CD4-positive, alpha-beta T cell treated with Interleukin-17A for 1 hour (primary cell): Measurements from ENCODE around the gene SLC16A8.
"Not testable (repeated sequence)": the region's sequence is repeated elsewhere in the genome, so short reads cannot be mapped to it uniquely, and the experiment has no call there.

Experiments
- DNase-seq: peaks from one replicate; pipeline ENCODE4 v3.0.0-alpha.2; 2020

SLC16A8 gene

DNA sequence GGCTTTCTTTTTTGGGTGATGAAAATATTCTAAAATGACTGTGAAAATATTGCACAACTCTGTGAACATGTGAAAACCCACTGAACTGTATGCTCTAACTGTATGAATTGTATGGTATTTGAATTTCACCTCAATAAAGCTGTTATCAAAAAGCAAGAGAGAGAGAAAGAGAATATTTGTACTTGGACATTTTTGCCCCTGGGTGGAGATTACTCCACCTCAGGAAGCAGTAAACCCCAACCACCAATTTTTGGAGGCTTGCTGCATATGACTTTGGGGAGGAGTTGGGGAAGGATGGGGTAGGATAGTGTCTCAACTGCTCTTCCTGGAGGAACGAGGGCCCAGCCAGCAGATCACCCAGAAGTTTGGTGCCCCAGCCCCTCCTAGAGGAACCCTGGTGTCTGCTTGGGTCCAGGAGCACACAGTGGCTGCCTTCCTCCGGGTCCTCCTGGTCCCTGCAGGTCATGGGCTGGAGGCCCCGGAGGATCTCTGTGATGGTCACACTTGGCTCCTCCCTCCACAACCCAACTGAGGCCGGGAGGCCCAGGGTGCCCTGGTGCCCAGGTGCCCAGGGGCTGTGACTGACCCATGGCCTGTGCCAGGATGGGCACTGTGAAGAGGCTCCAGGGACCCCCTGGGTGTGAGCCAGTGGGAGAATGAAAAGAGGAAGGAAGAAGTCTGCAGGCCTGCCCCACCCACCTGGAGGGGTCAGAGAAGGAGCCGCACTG, 42.1 kb downstream of the SLC16A8 start:
- no peak for DNase-seq

DNA sequence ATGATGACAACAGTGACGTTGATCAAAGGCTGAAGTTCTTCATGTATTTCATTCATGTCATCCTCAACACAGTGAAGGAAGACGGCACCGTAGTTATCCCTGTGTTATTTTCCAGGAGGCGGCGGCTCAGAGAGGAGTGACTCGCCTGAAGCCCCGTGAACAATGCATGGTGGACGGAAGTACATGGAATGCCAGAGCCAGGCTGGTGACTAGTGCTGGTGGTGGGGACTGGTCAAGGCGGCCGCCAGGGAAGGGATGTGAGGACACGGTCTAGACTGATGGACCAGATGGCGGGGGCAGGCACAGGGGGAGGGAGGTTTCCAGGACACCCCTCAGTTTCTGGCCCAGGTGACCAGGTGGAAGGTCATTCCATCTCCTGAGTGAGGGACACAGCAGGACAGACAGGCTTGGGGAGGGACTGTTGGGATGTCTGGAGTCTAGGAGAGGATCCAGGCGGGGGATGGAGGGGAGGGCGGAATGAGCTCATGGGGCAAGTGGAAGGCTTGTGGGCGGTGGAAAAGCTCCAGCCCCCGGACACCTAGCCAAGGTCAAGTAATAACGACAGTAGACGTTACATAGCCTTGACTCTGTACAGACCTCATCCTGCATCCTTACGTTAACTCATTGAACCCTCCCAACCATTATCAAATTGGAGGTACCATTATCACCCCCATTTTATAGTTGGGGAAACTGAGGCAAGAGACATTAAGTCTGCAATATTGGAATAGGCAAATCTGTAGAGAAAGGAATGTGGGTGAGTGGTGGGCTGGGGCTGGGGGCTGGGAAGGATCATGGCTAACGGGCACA, 42.8 kb downstream of the SLC16A8 start:
- no peak for DNase-seq

DNA sequence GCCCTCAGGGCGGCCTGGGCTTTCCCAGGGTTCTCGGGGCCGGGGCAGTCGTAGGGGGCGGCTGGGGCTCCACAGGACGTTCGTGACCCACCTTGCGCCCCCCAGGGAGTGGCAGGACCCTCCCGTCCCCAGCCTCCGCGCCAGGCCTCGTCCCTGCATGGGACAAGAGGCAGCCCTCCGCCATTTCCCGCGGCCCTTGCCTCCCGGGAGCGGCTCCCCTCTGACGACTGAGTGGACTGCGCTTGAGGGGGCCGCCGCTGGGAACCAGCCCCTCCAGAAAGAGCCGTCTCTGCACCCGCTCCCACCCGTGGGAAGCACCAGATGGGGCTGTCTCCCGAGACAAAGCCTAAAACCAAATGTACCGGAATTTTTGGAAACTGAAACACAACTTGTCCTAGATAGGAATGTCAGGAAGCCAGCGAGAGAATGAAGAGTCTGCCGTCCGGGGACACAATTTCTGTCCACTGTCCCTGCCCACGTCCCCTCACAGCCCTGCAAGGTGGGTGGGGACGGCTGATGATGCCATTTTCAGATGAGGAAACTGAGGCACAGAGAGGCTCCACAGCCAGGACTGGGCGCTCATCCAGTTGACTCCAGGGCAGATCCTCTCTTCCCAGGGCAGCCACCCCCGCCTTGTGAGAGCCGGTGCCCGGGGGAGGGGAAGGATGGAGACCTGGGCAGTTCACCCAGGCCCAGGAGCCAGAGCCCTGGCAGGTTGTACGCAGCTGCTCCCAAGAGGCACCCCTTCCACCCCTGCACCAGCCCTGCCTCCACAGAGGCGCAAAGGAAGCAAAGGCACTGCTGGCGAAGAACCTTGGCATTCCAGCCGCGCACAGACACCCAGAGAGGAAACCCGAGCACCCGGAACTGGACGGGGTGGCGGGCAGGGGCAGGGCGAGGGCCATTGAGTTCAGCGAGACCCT, 44.8 kb downstream of the SLC16A8 start:
- DNase-seq = no peak

DNA sequence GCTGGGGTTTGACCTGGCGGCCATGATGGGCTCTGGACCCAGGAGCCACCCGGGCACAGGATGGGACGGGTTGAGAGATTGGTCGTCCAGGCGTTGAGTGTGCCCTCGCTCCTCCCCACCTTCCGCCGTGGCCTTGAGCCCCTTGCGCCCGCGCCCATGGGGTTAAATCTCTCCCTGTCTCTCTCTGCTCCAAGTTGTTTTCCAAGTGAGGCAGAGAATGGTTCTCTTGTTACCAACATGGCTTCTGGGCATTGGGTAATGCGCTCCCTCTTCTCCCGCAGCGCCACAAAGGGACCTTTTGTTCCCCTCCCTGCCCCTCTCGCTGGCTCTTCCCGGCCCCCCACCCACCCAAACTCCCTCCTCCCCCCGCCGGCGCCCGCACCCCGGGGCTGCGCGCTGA, 45.6 kb downstream of the SLC16A8 start:
- no peak for DNase-seq

DNA sequence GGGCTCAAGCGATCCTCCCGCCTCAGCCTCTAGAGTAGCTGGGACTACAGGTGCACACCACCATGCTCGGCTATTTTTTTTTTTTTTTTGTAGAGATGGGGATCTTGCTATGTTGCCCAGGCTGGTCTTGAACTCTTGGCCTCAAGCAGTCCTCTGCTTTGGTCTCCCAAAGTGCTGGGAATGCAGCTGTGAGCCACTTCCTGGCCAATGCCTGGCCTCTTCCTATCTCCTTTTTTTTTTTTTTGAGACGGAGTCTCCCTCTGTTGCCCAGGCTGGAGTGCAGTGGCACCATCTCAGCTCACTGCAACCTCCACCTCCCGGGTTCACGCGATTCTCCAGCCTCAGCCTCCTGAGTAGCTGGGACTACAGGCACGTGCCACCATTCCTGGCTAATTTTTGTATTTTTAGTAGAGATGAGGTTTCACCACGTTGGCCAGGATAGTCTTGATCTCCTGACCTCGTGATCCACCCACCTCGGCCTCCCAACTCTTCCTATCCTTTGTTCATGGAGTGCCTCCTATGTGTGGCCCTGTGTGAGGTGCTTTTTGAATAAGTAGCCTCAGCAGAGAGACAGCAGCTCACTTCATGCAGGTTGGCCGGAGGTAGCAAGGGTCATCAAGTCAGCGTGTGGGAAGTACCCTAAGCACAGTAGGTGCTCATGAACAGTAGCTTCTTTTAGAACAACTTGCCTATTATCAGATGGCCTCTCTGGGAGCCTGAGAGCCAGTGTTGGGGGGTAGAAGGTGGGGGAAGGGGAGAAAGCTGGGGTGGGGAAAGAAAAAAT, 46.4 kb downstream of the SLC16A8 start:
- DNase-seq = not testable (repeated sequence)

DNA sequence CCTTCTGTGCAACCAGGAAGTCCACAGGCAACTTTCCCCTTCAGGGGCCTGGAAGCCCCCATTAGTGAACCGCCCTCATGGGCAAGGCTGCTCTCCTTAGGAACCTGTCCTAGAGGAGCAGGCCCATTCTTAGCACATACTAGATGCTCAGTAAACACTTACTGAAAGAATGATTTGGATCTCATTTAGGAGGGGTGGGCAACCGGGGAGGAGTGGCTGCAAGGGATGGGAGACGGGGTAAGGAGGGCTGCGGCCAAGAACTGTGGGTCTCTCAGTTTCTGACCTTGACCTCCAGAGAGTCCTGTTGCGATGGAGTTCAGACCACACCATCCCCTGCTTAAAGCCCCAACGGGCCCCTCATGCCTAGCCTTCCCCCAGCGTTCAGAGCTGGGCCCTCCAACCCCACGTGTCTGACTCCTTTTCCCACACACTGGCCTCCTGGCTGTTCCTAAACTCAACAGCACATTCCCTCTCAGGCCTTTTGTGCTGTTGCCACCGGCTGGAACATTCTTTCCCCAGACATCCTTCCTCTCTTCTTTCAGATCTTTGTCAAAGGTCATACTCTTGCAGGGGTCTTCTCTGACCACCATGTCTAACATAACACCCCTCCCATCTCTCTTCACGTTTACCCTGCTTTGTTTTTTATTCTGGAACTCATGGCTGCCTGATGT, 47.5 kb downstream of the SLC16A8 start:
- no peak for DNase-seq

DNA sequence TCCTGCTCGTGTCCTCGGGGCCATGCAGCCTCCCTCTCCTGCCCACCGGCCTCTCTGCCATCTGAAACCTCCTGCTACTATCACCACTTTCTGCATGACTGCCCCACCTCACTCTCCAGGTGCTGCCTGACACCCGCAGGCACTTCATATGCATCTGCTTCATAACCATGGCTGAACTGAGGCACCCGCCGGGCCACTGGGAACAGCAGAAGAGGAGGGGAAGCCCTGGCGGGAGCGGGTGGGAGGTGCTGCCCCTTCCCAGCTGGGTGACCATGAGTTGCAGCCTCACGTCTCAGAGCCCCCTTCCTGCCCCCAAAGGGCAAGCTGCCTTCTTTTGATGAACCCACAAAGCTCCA, 48.5 kb downstream of the SLC16A8 start:
- no peak for DNase-seq

DNA sequence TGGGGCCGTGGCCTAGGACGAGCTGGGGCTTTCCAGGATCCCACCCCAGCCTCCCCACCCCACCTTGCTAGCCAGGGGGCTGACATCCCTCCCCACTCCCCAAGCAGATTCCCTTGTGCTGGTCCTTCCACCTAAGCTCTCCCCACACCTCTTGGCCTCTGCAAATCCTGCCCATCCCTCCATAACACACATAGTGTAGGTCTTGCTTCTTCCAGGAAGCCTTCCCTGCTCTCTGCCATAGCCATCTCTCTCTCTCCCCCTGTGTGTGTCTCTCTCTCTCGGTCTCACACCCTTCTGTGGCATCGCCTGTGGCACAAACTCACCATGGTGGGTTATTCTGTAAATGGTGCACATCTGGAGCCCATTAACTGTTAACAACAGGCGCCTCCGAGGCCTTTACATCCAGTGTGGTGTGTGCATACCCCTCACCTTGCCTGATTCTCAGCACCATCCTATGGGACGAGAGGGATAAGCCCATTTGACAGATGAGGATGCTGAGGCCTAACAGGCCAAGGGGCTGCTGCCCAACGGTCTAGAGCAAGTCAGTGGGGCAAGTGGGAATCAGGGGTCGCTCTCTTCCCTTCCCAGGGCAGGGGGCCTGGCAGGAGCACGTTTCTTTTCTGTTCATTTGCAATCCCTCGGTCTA, 49.0 kb downstream of the SLC16A8 start:
- no peak for DNase-seq

DNA sequence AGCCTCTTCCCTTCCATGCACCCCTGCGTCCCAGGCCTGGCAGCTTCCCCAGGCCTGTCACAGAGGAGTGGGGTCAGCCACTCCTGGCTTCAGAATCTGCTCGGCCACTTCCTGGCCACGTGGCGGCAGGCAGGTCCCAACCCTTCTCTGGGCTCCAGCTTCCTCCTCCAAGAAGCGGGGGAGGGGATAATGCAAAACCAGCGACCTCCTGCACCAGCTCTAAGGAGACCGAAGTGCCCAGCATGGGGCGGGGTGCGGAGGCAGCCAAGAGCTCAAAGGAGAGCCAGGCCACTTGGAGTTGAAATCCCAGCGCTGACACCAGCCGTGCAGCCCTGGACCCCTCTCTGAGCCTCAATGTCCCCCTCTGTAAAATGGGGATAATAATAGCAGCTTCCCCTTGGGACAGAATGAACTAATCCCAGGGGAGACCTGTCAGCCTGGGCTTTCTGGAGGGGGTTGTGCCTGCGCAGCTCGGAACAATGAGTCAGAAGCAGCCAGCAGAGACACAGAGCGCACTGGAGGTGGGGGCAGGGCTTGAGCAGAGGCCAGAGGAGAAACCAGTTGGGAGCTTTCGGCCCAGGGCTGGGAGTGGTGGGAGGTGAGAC, 49.6 kb downstream of the SLC16A8 start:
- no peak for DNase-seq

DNA sequence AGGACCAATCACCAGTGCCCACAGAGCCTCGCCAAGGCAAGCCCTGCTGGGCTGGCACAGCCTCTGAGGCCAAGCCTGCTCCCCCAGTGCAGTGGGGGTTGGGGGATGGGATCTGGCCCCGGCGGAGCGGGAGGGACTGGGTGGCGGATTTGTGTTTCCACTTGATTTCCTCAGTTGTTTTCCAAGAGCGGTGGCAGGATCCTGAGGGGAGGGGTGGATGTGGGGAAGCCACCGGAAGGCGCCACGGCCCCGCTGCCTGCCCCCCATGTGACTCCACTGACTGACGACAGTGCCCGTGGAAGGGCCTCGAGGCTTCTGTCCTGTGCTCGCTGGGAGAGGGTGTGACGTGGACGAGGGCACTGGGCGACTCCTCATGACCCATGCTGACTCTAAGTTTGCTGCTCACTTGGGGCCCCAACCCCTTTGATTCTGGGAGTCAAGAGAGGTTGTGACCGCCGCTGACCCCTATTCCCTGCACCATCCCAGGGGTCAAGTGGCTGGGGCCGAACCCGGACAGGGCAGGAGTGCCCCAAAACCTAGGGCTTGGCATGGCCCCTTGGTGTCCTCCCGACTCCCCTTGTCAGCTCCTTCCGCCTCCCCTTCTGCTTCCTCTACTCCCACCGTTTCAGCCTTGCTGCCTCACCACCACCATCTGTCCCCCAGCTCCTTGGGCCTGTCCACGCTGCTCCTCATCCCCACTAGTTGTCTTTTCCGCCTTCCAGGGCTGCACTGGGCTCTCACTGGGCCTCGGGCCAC, 50.3 kb downstream of the SLC16A8 start:
- no peak for DNase-seq

DNA sequence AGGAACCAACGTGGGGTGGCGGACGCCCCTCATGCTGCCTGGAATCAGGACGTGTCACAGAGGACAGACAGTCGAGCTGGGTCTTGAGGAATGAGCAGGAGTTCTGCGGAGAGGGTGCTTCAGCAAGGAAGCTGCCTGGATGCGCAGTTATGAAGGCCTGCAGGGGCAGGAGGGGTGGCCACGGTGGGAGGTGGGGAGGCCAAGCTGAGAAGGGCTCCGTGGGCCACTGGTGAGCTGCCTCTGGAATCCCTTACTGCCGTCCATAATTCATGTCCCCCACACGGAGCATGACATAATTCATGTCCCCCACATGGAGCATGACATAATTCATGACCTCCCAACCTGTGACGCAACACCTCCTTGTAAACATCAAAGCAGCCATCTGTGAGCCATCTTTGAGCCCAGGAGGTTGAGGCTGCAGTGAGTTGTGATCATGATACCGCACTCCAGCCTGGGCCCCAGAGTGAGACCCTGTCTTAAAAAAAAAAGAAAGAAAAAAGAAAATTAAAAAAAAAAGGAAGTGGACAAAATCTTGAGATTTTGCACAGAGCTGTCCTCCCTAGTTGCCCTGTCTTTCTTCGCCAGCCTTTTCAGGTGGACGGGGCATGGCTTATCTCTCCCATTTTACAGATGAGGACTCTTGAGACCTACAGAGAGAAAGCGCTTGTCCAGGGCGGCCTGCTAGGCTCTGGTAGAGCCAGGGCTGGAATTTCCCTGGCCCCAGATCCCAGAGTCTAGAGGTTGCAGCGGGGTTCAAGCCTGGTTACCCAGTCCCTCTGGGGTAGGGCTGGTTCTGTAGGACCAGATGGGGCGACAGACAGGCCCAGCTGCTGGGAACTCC, 51.1 kb downstream of the SLC16A8 start:
- no peak for DNase-seq

DNA sequence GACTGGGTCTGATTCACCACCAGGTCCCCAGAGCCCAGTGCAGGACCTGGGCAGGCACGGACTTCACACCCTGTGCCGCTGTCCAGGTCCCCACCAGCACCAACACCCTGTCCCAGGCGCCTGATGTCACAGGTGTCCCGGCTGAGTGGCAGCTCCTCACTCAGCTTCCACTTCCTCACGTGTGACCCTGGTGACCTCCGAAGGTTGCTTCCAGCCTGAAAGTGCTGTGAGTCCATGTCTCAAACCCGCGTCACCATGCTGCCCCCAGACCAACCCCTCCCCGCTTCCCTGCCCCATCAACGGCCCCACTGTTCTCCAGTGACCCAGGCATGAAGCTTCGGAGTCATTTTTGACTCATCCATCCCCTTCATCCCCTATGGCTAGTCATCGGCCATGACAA, 52.5 kb downstream of the SLC16A8 start:
- no peak for DNase-seq

DNA sequence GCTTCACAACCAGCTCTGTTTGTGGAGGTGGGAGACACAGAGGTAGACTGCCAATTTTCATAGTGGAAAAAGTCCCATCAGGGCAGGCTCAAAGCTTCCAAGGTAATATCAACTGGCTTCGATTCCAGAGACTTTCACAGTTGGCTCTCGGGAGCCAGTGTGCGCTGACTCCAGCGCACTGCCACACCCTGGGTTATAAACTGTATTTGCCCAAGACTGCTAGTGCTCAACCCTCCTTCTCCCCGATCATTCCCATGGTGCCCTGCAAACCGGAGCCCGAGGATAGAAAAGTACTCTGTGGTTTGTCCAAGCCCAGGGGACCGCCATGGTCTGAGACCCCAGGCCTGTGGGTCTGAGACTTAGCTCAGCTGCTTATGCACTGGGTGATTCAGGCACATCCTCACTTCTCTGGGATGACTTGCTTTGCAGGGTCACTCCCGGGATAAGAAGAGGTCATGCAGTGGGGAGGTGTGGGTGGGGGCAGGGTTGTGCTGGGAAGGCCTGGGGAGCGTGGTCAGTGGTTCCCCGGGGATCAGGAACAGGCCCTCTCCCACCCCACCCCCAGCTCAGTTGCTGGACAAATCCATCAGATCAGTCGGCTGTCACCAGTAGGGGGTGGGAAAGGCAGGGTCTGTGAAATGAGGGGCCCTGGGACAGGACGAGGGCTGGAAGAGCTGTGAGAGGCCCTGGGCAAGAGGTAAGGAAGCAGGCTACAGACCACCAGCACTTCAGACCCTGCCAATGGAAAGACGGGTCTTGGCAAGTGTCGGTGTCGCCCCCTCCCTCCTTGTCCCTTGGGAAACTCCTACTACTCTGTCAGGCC, 53.5 kb downstream of the SLC16A8 start:
- DNase-seq = no peak

DNA sequence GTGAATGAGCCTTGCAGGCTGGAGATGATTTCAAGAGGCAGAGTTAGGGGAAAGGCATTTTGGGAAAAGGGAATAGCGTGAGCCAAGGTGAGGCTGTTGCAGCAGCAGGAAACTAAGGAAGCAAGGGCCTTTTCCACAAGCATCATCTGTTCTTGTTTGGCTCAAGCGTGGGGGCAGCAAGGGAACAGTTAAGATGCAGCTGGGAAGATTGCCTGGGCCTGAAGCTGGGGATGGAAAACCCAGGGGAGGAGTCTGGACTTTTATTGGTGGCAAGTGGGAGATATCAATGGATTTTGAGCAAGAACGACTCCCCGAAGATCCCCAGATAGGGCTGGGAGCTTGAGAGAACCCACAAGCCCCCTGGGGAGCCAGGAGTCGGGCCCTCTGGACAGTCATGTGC, 54.1 kb downstream of the SLC16A8 start:
- no peak for DNase-seq

DNA sequence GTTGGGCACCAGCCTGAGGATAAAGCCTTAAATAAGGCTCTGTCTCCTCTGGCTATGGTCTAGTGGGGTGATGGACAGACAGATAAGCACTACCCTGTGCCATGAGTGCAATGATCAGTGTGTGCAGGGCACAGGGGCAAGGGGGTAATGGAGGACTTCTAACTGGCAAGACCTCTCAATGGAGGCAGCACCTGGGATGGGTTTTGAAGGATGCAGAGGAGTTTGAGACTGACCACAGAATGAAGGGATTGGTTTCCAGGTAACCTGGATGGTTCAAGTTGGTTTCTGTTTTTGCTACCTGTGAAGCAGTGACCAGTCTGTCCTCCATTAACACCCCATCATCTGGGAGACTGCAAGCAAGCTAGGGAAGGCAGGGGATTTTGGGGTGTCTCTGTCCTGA, 54.6 kb downstream of the SLC16A8 start:
- no peak for DNase-seq

DNA sequence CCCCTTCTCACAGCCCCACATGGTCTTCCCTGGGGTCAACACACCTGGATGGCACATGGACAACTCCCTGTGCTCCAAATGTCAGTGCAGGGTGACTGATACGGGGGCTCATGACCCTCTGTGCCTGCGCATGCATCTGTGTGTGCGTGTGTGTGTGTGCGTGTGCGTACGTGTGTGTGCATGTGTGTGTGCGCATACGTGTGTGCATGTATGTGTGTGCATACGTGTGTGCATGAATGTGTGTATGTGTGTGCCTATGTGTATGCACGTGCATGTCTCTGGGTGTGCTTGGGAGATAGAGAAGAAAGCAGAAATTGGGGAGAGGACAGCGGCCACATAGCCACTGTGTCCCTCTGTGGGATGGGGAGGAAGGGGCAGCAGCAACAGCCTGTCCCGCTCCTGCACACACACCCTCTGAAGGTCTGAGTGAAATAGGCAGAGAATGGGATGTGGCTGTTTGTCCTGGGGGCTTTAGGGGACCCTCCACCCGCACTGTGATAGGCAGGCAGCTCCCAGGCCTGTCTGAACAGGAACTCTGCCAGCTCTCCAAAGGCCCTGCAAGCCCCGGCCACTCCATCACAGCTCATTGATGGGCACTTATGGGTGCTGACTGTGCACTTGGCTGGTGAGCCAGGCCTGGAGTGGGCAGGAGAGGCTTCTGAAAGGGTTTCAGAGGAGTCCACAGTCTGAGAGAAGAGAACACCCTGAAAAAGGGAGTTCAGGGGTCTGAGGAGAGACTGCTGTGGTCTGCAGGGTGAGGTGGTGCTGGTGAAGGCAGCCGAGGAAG, 55.4 kb downstream of the SLC16A8 start:
- DNase-seq = no peak
